B cell (primary cell): Measurements from ENCODE around the gene TTC28.

Experiments used
- EZH2 ChIP-seq: IDR thresholded peaks from 2 replicates; pipeline ENCODE4 v1.6.1; 2012; ENCODE audit warnings: borderline replicate concordance, low read depth, mild to moderate bottlenecking, moderate library complexity, low read length; ENCODE audit not compliant: insufficient read depth, poor library complexity, severe bottlenecking
- TF ChIP-seq, protein P1 (sequence below): fragments of 200-600 bp; IDR thresholded peaks from one replicate; pipeline ENCODE4 v1.8.0; 2022; ENCODE audit warnings: antibody characterized with exemption, mild to moderate bottlenecking

DNA sequence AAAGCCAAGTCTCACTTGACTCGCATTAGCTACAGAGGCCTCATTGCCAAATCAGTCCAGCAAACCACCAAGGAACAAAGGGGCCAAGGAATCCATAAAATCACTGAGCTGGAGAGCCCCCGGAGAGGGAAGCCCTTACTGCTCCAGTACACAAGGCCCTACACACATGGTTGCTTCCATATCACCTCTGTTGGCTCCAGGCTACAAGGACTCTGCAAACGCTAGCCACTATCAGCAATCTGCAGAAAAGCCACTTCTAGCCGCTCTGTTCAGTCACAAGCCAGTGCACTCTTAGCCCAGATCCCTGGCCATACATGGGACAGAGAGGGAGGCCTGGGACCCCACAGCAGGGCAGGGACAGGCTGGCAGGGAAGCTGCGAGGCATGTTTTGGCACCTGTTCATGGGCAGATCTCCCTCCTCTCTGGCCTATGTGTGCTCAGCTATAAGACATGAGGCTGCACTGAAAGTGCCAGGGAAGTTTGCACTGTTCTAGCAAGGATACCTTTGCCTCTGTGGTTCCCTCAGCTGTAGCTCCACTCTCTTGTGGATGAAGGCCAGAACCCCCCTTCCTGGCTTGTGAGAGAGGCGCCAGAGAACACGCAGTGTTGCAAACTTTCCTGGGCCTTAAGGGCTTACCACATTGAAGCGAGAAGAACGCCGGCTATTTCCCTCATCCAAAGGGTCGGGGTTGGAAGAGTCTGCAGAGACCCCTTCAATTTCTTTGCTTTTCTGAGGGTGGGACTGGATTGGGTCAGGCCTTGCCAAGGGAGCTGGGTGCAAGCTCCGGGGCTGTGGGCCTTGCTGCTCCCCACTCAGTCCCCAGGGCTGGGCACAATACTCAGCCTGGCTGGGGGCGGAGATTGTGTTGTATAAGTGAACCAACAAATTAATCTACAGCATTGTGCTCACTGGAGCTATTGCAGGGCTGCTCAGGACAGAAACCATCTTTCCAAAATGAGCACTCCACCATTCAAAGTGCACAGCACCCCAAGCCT lies 651.9 kb downstream of the TTC28 start:
- TF ChIP-seq, protein P1, sequence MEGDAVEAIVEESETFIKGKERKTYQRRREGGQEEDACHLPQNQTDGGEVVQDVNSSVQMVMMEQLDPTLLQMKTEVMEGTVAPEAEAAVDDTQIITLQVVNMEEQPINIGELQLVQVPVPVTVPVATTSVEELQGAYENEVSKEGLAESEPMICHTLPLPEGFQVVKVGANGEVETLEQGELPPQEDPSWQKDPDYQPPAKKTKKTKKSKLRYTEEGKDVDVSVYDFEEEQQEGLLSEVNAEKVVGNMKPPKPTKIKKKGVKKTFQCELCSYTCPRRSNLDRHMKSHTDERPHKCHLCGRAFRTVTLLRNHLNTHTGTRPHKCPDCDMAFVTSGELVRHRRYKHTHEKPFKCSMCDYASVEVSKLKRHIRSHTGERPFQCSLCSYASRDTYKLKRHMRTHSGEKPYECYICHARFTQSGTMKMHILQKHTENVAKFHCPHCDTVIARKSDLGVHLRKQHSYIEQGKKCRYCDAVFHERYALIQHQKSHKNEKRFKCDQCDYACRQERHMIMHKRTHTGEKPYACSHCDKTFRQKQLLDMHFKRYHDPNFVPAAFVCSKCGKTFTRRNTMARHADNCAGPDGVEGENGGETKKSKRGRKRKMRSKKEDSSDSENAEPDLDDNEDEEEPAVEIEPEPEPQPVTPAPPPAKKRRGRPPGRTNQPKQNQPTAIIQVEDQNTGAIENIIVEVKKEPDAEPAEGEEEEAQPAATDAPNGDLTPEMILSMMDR: no peak
- TF ChIP-seq EZH2: no peak
